Small intestine (tissue), 16 donors: ENCODE data around the gene ZYG11B. TPM values are rescaled to one million over a fixed set of nuclear protein-coding genes. Genes with fewer than 3 reads are reported as not detected.

ENCODE experiments used
- DNase-seq, 2 donors: peaks; one replicate each; pipeline versions ENCODE4 v3.0.0 to v3.0.0-alpha.2; 2013
- FAIRE-seq: peaks from 2 replicates; lab custom pipeline; 2012; peaks lifted over from hg19 to GRCh38; lab: Jason Lieb, UNC
- H3K27ac ChIP-seq, 3 donors: one replicate each; pipeline ENCODE4 v1.5.1; 2013; ENCODE audit warnings: low read length in 2 of 3, mild to moderate bottlenecking in 2 of 3, control low read depth in 1 of 3, inconsistent platforms in 1 of 3, low read depth in 1 of 3, moderate library complexity in 1 of 3
- H3K27me3 ChIP-seq, 3 donors: one replicate each; pipeline ENCODE4 v1.6.1; 2013; ENCODE audit warnings: low read length in 3 of 3, inconsistent platforms in 1 of 3; ENCODE audit not compliant: control insufficient read depth in 3 of 3, insufficient read depth in 3 of 3
- H3K36me3 ChIP-seq, 3 donors: one replicate each; pipeline ENCODE4 v1.6.1; 2013; ENCODE audit warnings: low read length in 3 of 3, inconsistent platforms in 1 of 3, low read depth in 1 of 3, mild to moderate bottlenecking in 1 of 3, moderate library complexity in 1 of 3; ENCODE audit not compliant: control insufficient read depth in 3 of 3, insufficient read depth in 2 of 3
- H3K4me1 ChIP-seq, 3 donors: one replicate each; pipeline ENCODE4 v1.6.1; 2013; ENCODE audit warnings: low read length in 2 of 3, inconsistent platforms in 1 of 3, low read depth in 1 of 3, mild to moderate bottlenecking in 1 of 3, moderate library complexity in 1 of 3; ENCODE audit not compliant: control insufficient read depth in 3 of 3, insufficient read depth in 2 of 3
- H3K4me3 ChIP-seq, 3 donors: one replicate each; pipeline ENCODE4 v1.5.1; 2013; ENCODE audit warnings: low read length in 3 of 3, control low read depth in 1 of 3, inconsistent platforms in 1 of 3, low read depth in 1 of 3, mild to moderate bottlenecking in 1 of 3, moderate library complexity in 1 of 3
- H3K9me3 ChIP-seq, 2 donors: one replicate each; pipeline ENCODE4 v1.6.1; 2013; ENCODE audit warnings: low read depth in 1 of 2, low read length in 1 of 2; ENCODE audit not compliant: control insufficient read depth in 2 of 2, insufficient read depth in 1 of 2
- WGBS, 3 donors: extraction: QIAGEN DNeasy Blood & Tissue Kit; methylation state at CpG; one replicate each; pipeline ENCODE4 v1.1.7; 2013; 5-methylcytosine and 5-hydroxymethylcytosine counted together
- long read RNA-seq, 10 donors: transcript quantifications; one replicate each; lab custom pipeline, GENCODE V29; 2026
- polyA plus RNA-seq, 4 donors: library from polyadenylated mRNA; stranded (reverse) in 3 of 4; unstranded in 1 of 4; fragments of 200-250 nt in 3 of 4; fragments of 120-200 nt in 1 of 4; gene quantifications; one replicate each; pipeline versions ENCODE4 v1.2.1 to v1.2.3, GENCODE V29; 2013
- donor health status: healthy with polysubstance abuse.
- donor health status: control.
- donor health status: control.
- donor health status: Bipolar disorder and iron deficiency.
- donor health status: healthy.

ZYG11B gene
- 10 to 100 TPM in 1 of 4 donors, 1 to 10 TPM in 3; 3.6 to 11.6 (median 5.6) TPM for polyA plus RNA-seq
- long read RNA-seq, donor 1 = 0 reads
- long read RNA-seq, donor 2, full-length matches to known transcripts = 3 of 162 reads
- long read RNA-seq, donor 2, partial matches to known transcripts = 159 of 162 reads
- long read RNA-seq, donor 2, other reads (novel, unspliced or antisense) = 0 of 162 reads
- long read RNA-seq, donor 3, partial matches to known transcripts = 377 of 377 reads
- long read RNA-seq, donor 3, other reads (novel, unspliced or antisense) = 0 of 377 reads
- long read RNA-seq, donor 4 = 0 reads
- long read RNA-seq, donor 5, full-length matches to known transcripts = 1 of 184 reads
- long read RNA-seq, donor 5, partial matches to known transcripts = 183 of 184 reads
- long read RNA-seq, donor 5, other reads (novel, unspliced or antisense) = 0 of 184 reads
- long read RNA-seq, donor 6, full-length matches to known transcripts = 2 of 213 reads
- long read RNA-seq, donor 6, partial matches to known transcripts = 211 of 213 reads
- long read RNA-seq, donor 6, other reads (novel, unspliced or antisense) = 0 of 213 reads
- long read RNA-seq, donor 7 = 0 reads
- long read RNA-seq, donor 8, partial matches to known transcripts = 55 of 55 reads
- long read RNA-seq, donor 8, other reads (novel, unspliced or antisense) = 0 of 55 reads
- long read RNA-seq, donor 9 = 0 reads
- long read RNA-seq, donor 10, full-length matches to known transcripts = 2 of 394 reads
- long read RNA-seq, donor 10, partial matches to known transcripts = 392 of 394 reads
- long read RNA-seq, donor 10, other reads (novel, unspliced or antisense) = 0 of 394 reads

GRCh38 chr1:52726265-52727113 is at the start of gene ZYG11B:
Gene ZYG11B, plus strand, starts transcription at chr1:52726453. Its CDS starts 201 bp downstream, at chr1:52726654.
- peaks cover 0 to 6% (median 0%) of the 10 kb centered on the region in 3 donors for H3K36me3 ChIP-seq
- WGBS, 3 donors = 0 to 1% (median 0%) methylated on average over 37 to 59 of the region's 59 CpGs
- FAIRE-seq = no peak
- peak; percentile 80 to 93 for DNase-seq
- H3K27ac ChIP-seq = peak within 1 kb of the TSS; percentile 50 to 92 (median 87)
- peak within 1 kb of the TSS; percentile 83 to 96 (median 94) for H3K4me3 ChIP-seq
- H3K9me3 ChIP-seq = no peaks in the 10 kb centered on the region
- H3K4me1 ChIP-seq = peaks cover 0 to 2% (median 2%) of the 10 kb centered on the region in 3 donors
- no peaks in the 10 kb centered on the region for H3K27me3 ChIP-seq

DNA sequence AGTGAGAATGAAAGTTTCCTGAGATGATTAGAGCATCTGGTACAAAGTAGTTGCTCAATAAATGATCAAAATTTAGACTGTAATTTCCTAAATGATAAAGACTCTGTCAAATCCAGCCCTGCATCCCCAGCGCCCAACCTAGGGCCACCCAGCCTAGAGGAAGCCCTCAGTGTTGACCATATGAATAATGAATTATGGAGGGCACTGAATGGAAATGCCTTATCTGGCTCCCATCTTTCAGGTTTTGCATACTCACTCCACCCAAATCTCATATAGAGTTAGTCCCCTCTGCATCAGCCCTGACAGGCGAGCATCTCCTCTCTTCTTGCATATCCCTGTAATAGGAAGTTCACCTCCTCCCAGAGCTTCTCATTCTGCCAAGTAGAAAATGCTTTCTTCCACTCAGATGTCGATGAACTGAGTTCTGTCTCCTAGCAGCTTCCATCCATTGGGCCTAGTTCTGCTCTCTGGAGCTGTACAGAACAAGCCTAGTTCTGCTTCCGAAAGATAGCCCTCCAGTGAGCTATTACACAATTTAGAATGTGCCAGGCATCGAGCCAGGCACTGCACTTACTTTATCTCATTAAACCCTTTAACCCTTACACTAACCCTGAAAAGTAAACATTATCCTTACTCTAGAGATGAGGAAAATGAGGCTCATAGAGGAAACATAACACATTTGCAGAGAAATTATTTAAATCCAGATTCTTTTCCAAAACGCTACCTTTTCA is 49.0 kb upstream of the ZYG11B start:
- DNase-seq (peak in 1 of 2 donors; percentile 37), FAIRE-seq (no peak)
- no peak overlapping the region for H3K4me3 ChIP-seq
- H3K27ac ChIP-seq = no peak overlapping the region
- H3K9me3 ChIP-seq = no peaks in the 10 kb centered on the region
- H3K36me3 ChIP-seq = no peaks in the 10 kb centered on the region
- H3K27me3 ChIP-seq = no peaks in the 10 kb centered on the region
- WGBS, 3 donors = 50 to 58% (median 50%) methylated on average over 6 of the region's 6 CpGs
- H3K4me1 ChIP-seq = no peaks in the 10 kb centered on the region

- 88 to 100% (median 94%) methylated on average over 1 of the region's 1 CpG for WGBS, 3 donors
- H3K36me3 ChIP-seq = no peaks in the 10 kb centered on the region
- H3K27me3 ChIP-seq = no peaks in the 10 kb centered on the region
- H3K4me3 ChIP-seq = no peak overlapping the region
- H3K4me1 ChIP-seq = no peaks in the 10 kb centered on the region
- FAIRE-seq (no peak), DNase-seq (no peak)
- H3K27ac ChIP-seq = no peak overlapping the region
- H3K9me3 ChIP-seq = no peaks in the 10 kb centered on the region
Observed at GRCh38 chr1:52679048-52679447, 47.2 kb upstream of the ZYG11B start.

DNA sequence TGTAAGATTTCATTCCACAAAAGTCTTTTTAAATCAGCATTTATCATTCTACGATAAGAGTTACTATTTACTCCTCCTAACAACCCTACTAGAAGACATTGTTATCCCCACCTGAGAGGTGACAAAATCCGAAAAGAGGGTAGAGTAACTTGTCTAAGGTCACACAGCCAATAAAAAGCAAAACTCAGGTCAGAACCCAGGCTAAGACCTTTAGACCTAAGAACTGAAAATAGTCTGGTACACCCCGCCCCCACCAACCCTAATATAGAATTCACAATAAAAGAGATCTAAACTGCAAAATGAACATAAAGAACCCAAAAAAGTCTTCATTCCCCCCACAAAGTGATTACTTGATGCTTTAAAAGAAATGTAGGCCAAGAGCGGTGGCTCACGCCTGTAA is 46.8 kb upstream of the ZYG11B start:
- Histone ChIP-seq H3K4me3 (no peak overlapping the region), H3K27ac (no peak overlapping the region), H3K4me1 (no peaks in the 10 kb centered on the region), H3K36me3 (no peaks in the 10 kb centered on the region), H3K9me3 (no peaks in the 10 kb centered on the region), H3K27me3 (no peaks in the 10 kb centered on the region)
- DNase-seq (no peak), FAIRE-seq (no peak)
- 66 to 85% (median 76%) methylated on average over 5 of the region's 5 CpGs for WGBS, 3 donors

DNA sequence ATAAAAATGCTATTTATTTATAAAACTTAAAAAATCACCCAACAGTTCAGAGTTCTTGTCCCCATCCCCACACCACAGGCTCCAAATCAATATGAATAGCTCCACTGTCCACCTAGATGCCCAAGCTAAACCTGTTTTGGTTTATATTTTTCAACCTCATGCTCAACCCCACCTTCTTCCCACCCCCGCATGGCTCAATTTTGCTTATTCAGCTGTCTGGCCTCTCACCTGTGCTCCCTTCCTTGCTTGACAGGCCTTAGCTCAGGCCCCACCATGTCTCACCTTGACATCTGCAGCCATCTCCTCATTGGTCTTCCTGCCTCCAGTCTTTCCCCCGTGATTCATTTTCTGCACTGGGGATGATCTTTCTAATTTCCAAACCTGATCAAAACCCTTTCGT is 45.9 kb upstream of the ZYG11B start:
- FAIRE-seq (no peak), DNase-seq (no peak)
- Histone ChIP-seq H3K36me3 (peaks cover 0 to under 1% (median 0%) of the 10 kb centered on the region in 3 donors), H3K27ac (no peak overlapping the region), H3K4me3 (no peak overlapping the region), H3K4me1 (no peaks in the 10 kb centered on the region), H3K9me3 (no peaks in the 10 kb centered on the region), H3K27me3 (no peaks in the 10 kb centered on the region)
- 80 to 90% (median 85%) methylated on average over 3 of the region's 3 CpGs for WGBS, 3 donors

GRCh38 chr1:52681136-52681535 is 45.1 kb upstream of the ZYG11B start:
- H3K4me3 ChIP-seq = no peak overlapping the region
- H3K9me3 ChIP-seq = no peaks in the 10 kb centered on the region
- no peak for FAIRE-seq
- H3K4me1 ChIP-seq = no peaks in the 10 kb centered on the region
- 88 to 93% (median 92%) methylated on average over 4 of the region's 4 CpGs for WGBS, 3 donors
- no peaks in the 10 kb centered on the region for H3K27me3 ChIP-seq
- peaks cover 0 to 8% (median 3%) of the 10 kb centered on the region in 3 donors for H3K36me3 ChIP-seq
- no peak overlapping the region for H3K27ac ChIP-seq
- no peak for DNase-seq

- DNase-seq = no peak
- Histone ChIP-seq H3K36me3 (peaks cover 4 to 26% (median 13%) of the 10 kb centered on the region in 3 donors), H3K27ac (no peak overlapping the region), H3K4me3 (no peak overlapping the region), H3K4me1 (no peaks in the 10 kb centered on the region), H3K9me3 (peaks cover 0 to 3% of the 10 kb centered on the region in 2 donors), H3K27me3 (no peaks in the 10 kb centered on the region)
- WGBS, 3 donors = 91 to 96% (median 92%) methylated on average over 4 of the region's 4 CpGs
- FAIRE-seq = no peak
Observed at GRCh38 chr1:52683367-52683940, 42.8 kb upstream of the ZYG11B start.
